GM18909 (cell line): Measurements from ENCODE around the gene SPRR1A.

Source experiments
- ATAC-seq: cut with Tn5 transposase; IDR thresholded peaks from one replicate; pipeline ENCODE4 v1.9.1; 2021; ENCODE audit warnings: mild to moderate bottlenecking; ENCODE audit not compliant: unreplicated experiment, poor library complexity

The SPRR1A gene

GRCh38 chr1:153024413-153024812 lies 40.5 kb downstream of the SPRR1A start:
- ATAC-seq: no peak

GRCh38 chr1:153025797-153026196 lies 41.9 kb downstream of the SPRR1A start:
- no peak for ATAC-seq

GRCh38 chr1:153028766-153029165 lies 44.9 kb downstream of the SPRR1A start:
- ATAC-seq: no peak

GRCh38 chr1:153030895-153031294 lies 47.0 kb downstream of the SPRR1A start, which contains the start of gene SPRR1B:
Gene SPRR1B (plus strand): TSS chr1:153031203. CDS start chr1:153032346, 1,143 bp downstream.
- ATAC-seq: no peak

GRCh38 chr1:153032073-153032472 lies 48.2 kb downstream of the SPRR1A start:
- ATAC-seq: no peak

GRCh38 chr1:153032677-153033308 lies 48.9 kb downstream of the SPRR1A start:
- no peak for ATAC-seq

- ATAC-seq: no peak
Observed at GRCh38 chr1:153035211-153035610, 51.3 kb downstream of the SPRR1A start.
